GM18858 (cell line): ENCODE measurements around the gene FOXO3.

Experiments used
- ATAC-seq: cut with Tn5 transposase; IDR thresholded peaks from one replicate; pipeline ENCODE4 v1.9.1; 2021; ENCODE audit not compliant: unreplicated experiment

The FOXO3 gene

DNA sequence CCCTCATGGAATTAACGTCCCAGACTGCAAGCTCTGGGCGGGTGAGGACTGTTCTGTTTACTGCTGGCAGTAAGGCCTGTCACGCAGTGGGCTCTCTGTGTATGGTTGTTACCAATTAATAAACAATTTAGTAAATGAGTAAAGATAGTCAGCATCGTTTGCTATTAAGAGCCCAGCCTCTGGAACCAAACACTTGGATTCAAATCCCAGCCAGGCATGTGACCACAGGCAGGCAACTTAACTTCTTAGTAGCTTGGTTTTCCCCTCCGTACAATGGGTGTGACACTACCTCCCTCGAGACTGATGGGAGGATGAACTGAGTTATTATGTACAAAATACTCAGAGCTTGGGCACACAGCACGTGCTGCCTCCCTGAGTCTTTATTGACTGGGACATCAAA, 149.8 kb downstream of the FOXO3 start:
- no peak for ATAC-seq

DNA sequence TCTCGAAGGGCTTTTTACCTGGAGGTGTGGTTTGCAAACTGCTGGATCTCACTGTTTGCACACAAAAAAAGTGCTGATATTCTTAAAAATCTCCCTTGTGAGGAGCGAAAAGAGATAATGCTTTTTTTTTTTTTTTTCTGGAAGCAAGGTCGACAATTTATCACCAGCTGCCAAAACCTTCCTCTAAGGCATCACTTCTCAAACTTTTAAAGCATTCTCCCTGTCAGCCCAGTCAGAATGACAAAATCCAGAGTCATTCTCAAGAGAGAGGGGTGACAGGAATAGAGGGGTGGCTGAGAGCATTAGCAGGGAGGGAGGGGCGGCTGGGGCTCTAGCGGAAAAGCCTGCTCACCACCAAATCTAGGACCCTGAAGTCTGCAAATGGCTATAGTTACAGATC, 150.4 kb downstream of the FOXO3 start:
- no peak for ATAC-seq

DNA sequence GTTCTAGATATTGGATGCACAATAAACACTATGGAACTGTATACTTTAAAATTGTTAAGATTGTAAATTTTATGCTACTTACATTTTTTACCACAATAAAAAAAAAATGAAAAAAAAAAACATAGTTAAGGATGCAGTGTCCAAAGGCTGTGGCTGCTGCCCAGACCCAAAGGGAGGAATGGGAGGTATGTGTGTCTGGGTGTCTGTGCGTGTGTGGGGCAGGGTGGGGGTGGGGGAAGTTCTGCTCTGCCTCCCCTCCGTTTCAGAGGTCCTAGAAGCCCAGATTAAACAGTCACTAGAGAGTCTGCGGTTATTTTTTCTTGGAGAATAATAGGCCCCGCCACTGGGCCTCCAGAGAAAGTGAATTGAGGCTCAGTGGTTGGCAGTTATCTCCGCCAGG, 151.1 kb downstream of the FOXO3 start:
- no peak for ATAC-seq

DNA sequence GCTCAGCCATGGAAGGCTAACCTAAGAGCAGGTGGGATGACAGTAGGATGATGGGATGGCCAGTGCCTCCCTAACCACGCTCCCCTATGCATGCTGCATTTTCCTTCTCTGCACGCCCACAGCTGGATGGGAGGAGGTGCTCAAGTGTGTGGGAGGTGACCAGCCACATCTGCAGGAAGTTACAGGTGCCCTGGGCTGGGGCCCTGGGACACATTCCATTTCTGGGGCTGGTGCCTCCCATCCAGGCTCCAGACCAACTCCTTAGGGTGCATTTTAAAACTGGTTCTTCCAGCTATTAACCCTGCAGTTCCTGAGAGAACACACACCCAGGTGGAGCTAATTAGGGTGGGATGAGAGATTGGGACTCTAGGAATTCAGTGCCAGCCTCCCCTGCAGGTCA, 152.2 kb downstream of the FOXO3 start:
- ATAC-seq = no peak

DNA sequence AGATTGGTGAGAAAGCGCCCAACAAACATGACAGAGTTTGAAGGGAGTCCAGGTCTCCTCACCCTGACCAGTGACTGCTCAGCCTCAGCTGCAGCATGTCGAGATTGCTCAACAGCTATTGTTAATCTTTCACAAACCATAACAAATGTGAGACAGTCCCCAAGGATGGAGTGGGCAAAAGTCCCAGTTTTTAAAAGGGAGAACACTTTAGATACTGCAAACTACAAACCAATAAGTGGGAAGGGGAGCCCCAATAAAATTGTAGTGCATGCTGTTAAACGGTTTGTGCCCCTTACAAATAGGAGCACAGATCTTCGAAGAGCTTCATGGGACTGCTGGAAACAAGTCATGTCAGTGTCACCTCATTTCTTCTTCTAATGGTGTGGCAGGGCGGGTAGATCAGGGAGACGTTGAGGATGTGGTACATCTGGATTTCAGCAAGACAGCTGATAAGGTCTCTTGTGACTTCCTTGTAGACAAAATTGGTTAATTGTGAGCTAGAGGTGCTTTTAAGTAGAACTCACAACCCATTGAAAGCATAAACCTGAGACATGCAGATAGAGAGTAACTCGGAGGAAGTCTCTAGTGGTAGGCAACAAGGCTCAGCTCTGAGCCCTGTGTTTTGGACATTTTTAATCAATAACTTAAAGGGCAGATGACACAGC, 153.5 kb downstream of the FOXO3 start:
- ATAC-seq = no peak

DNA sequence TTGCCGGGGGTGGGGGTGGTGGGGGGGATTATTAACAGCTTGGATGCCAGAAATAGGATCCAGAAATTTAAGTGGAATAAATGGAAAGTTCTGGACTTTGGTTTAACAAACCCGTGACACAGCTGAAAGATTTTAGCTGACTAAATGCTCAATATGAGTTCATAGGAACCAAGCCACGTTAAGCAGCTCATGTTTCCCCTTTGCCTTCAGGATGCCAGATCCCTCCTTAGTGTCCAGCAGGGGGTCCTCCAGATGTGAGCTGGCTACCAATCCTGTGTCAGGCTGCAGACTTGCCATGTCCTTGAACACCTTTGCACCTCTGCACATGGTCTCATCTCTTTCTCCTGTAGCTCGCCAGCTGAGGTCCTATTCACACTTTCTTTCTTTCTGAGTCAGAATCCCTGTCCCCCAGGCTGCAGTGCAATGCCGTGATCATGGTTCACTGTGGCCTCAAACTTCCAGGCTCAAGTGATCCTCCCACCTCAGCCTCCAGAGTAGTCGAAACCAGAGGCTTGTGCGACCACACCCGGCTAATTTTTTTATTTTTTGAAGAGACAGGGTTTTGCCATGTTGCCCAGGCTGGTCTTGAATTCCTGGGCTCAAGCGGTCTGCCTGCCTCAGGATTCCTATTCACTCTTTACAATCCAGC, 154.2 kb downstream of the FOXO3 start:
- ATAC-seq = no peak

DNA sequence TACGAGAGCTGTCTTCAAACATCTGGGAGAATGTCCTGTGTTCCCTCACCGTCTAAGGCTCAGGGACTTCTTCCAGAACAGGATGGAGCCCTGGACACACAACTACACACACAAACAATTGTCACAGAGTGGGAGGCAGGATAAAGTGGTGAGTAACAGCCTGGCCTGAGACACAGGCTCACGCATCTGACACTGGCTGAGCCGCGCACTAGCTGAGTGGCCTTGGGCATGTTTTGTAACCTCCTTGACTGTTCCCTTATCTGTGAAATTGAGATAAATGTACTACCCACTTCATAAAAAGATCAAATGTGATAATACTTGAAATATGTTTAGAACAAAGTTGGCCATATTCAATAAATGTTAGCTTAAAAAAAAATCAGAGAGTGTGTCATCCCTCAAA, 155.1 kb downstream of the FOXO3 start:
- no peak for ATAC-seq

DNA sequence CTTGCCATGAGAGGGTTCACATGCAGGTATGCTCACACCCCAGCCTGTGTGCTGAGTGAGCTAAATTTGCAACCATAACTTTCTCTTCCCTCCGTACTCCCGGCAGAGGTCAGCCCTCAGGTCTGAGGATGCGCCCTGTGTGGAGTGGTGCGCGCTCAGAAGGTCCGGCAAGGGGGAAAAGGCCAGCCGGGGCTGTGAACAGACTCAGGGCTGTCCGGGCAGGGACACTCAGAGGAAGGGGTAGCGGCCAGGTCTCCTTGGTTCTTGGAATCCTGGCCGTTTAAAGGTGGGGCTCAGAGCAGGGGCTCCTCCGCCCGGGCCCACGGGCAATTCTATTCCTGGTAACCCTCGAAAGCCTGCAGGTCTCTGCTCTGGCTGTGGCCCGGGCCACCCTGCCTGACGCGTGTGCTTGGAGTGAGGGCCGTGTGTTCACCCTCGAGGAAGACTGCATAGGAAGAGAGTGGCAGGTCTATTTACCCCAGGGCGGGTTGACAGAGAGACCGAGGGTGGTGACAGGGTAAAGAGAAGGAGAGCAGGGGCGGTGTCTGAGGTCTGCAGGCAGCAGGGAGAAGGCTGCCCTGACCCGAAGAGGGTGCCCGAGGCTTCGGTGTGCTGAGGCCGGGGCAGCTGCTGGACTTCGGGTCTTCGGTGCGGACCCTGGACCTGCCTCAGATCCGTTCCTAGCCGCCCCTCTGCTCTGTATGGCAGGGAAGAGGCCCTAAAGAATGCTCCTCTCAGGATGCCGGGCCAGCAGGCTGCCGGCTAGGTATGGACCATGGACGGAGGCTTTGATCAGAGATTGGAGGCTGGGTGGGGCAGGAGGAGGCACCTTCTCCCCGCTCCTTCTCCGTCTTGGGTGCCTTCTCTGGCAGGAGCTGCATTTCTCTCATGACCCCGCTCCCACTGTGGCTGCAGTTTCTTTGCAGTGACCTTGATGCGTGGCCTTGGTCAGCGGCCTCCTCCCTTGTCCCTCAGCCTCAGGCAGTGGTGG, 156.4 kb downstream of the FOXO3 start:
- ATAC-seq = no peak

DNA sequence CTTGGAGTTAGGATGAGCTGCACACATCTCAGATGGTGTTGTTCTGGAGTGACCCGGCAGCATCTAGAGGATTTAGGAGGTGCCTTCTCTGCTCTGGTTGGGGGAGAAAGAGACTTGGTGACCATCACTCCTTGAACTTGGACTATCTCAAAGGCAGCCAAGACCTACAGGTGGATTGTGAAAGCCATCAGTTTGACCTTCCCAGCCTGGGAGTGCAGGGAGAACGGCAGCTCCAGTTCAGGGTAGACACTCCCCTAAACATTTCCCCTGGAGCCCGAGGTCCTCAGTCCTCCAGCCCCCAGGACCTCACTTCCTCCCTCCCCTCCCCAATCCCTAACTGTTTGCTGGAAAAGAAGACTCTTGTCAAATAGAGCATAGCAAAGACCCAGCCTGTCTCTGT, 158.8 kb downstream of the FOXO3 start:
- no peak for ATAC-seq

DNA sequence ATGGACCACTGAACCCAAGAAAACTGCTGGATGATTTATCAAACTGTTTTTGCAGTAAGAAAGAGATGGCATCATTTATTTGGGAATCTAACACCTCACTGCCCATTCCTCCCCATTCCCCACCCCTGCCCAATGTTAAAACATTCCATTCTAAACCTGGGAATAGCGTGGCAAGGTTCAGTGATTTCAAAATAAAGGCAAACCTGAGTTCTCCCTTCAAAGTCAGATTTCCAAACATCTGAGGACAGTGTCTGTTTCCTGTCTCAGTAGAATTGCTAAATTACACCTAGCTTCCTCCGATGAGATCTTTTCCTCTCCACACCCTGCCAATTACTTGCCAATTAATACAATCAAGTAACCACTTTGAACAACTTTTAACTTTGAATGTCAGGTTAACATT, 160.1 kb downstream of the FOXO3 start:
- ATAC-seq = no peak

DNA sequence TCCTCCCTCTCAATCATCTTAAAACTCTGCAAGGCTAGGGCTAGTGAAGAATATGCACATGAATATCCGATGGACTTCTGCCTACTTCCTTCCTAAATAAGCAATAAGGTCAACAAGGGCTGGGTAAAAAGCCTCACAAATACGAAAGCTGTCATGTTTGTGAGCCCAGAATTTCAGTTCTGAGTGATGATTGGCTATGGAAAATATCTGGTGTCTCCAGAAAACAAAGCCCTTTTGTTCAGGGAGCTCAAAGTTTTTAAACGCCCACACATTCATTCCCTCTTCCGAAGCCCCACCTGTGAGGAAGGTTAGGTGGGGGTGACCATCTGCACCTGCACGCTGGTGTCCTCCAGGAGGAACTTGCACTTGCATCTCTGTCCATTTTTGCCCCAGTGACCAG, 160.6 kb downstream of the FOXO3 start:
- ATAC-seq = no peak

DNA sequence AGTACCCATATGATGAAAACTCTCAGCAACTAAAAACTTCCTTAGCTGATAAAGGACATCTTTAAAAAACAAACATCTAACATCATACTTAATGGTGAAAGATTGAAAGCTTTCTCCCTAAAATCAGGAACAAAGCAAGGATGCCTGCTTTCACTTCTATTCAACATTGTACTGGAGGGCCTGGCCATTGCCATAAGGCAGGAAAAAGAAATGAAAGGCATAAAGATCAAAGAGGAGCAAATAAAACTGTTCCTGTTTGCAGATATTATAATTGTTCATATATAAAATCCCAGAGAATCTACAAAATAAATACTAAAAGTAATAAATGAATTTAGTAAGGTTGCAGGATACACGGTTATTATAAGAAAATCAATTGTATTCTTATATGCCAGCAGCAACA, 162.9 kb downstream of the FOXO3 start:
- no peak for ATAC-seq

DNA sequence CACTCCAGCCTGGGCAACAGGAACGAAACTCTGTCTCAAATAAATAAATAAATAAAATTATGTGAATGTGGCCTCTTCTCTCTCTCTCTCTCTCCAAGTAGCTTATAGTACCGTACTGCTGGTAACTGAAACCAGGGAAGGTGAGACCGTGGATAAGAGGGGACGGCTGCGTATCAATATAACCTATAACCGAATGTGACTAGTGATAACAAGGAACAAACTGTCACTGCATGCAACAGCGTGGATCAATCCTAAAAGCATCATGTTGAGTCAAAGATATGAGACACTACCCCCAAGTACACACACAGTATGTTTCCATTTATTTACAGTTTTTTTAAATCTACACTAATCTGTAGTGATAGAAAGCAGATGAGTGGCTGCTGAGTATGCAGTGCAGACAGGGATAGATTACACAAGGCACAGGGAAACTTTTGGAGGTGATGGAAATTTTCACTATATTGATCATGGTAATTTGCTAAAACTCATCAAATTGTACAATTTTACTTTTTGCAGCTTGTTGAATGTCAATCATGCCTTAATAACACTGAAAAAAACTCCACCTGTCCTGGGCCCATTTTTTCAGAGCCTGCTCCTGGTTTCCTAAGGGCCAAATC, 166.1 kb downstream of the FOXO3 start:
- ATAC-seq = no peak

DNA sequence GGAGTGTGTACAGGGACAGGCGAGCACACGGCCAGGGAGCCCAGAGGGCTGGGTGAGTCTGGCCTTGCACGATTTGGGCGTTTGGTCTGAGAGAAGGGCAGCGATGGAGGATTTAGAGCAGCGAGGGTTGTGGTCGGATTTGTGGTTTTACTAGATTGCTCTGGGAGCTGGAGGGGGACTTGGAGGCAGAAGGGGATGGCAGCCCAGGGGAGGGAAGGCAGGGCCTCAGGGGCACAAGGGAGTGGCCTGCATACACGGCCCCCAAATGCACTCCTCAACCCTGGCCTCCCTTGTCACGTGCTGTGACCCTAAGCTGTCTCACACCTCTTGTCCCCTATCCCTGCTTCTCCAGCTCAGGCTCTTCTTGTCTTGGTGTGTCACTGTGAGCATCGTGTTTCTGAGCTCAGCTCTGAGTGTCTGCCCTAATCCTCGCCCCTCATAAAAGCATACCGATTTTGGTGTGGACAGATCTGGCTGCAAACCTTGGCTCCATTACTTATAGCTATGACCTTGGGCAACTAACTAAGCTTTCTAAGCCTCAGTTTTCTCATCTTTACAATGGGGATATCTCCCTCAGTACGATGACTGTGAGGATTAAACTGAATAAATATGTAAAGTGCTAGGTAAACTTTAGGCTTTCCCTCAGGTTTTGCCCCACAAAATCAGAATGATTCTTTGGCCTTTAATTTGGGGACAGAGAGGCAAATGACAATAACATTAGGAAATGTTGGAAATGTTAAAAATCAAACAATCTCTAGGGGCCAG, 167.4 kb downstream of the FOXO3 start:
- no peak for ATAC-seq

DNA sequence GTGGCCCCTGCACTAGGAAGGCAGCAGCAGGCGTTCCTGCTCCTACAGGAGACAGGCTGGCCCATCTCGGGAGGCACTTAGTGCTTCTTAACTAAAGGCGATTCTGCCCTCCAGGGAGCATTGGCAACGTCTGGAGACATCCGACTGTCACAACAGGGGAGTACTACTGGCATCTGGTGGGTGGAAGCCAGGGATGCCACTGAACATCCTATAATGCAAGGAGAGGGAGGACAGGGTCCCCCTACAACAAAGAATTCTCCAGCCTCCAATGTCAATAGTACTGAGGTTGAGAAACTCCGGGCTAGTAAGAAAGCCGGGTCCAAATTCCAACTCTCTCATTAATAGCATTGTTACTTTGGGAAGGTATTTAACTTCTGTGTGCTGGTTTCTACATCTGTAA, 168.1 kb downstream of the FOXO3 start:
- no peak for ATAC-seq

DNA sequence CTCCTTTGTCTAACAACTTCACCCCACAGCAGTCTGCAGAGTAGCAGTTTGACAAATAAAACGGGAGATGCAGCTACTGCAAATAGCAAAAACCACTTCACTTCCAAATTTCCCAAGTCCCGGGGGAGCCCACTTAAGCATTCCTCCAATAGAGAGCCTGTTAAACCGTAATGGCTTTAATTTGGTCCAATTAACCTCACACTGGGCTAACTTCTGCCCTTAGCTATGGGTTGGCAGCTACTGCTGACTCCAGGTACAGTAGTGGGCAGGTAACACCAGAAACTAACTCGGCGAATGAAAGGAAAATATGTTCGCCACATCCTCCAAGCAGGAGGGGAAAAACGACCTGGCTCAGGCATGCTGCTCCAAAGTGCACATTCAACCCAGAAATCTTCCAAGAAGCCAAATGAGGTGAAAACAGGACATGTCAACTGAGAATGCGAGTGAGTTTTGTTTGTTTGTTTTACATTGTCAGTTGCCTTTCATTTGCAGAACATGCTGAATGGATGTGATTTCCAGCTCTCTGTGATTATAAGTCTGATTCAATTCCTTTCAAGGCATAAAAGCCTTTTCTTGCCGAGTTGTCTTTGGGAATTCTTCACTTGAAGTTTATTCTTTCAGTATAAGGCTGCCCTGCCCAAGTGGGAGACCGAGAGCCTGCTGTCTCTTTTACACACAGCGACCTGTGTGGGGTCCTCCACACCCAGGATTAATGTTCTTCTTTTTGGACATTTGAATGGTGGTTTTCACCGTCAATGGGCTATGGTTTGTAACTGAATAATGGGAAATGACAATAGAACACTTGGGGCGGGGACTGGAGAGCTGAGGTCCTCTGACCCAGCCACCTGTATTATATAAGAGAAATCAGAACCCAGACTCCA, 170.2 kb downstream of the FOXO3 start:
- ATAC-seq = no peak

DNA sequence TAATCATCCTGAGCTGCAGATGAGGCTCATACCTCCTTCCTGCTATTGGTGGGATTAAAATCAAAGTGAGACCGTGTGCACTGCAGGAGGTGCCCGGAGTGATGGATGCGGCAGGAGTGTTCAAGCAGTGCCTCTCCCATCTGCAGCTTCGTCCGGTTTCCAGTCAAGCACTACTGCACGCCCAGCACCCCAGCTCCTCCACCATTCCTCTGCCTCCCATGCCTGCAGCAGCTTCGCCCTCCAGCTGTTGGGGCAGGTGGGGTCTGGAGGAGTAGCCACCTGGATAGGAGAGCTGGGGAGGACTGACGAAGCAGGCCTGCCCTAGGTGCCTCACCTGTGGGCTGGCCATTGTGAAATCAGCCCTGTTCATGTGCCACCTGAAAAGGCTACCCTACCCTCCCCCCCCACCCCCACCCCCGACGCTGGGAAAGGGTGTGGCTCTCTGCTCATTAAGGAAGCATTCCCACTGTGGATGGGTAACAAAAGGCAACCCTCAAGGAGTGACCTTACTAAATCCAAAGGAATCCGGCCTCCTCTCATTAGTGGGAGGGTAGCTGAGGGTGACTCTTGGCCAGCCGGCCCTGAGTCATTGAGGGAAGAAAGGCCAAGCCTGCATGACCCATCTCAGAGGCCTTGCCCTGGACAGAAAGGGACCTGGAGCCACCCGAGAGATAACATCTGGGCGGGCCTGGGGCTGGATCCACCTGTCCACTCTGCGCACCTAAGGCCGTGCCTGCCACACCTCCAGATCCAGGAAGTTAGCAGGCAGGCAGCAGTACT, 171.6 kb downstream of the FOXO3 start:
- no peak for ATAC-seq

DNA sequence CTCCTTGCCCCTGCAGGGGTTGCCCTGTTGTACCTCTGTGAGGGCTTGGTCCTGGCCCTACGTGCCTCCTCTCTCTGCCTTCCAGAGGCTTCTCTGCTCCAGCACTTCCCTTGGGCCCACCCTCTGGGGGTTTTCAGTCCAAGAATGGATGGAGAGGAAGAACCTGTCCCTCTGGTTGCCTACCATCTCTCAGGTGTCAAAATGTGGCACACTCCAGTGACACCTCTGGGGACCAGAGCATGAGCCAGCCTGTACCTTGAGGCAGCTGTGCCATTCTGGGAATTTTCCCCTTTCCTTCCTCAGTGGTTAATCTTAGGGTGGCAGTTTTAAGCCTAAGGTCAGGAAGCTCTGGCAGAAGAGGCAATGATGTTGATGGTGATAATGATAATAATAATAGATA, 172.3 kb downstream of the FOXO3 start:
- no peak for ATAC-seq

DNA sequence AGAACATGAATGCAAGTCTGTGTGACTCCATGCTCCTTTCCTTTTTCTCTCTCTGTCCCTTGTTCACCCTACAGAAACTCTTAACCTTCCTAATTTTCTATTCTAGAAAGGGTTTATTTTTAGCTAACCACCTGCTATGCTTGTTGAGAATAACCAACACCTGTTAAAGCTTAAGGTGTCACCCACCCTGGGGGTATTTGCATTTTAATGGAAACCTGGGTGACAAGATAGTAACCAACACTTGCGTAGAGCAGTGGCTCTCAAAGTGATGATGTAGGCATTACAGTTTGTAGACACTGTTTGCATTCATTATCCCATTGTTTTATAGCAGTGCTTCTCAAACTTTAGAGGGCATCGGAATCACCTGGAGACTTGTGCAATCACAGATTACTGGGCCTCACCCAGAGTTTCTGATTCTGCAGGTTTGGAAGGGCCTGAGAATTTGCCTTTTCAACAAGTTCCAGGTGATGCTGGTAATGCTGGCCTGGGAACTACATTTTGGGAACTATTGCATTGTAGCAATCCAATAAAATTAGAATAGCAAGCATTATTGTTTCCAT, 173.1 kb downstream of the FOXO3 start:
- no peak for ATAC-seq
